GM12872 (cell line): Measurements from ENCODE around the gene DCAF4L1.

ENCODE experiments used
- TF ChIP-seq, protein P1 (sequence below): IDR thresholded peaks from 3 replicates; pipeline ENCODE4 v1.5.1; 2011; ENCODE audit warnings: low read depth, mild to moderate bottlenecking, low read length, moderate library complexity; ENCODE audit not compliant: insufficient read depth

The DCAF4L1 gene

DNA sequence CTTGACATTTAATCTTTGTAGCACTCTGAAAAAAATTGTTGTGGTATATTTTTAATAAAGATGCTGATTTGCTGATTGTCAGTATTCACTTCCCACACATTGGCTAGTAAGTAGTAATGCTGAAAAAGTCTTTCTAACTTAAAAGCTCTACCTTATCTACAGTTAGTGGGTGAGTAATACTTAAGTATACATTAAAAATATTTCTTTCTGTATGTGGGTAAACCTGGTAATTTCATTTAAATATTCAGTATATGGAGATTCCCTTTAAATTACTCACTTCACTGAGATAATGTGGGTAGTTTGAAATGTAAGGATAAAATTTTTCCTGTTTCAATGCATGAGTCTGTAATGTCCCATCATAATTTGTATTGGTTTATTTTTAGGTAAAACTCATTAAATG is 40.7 kb upstream of the DCAF4L1 start:
- TF ChIP-seq, protein P1, sequence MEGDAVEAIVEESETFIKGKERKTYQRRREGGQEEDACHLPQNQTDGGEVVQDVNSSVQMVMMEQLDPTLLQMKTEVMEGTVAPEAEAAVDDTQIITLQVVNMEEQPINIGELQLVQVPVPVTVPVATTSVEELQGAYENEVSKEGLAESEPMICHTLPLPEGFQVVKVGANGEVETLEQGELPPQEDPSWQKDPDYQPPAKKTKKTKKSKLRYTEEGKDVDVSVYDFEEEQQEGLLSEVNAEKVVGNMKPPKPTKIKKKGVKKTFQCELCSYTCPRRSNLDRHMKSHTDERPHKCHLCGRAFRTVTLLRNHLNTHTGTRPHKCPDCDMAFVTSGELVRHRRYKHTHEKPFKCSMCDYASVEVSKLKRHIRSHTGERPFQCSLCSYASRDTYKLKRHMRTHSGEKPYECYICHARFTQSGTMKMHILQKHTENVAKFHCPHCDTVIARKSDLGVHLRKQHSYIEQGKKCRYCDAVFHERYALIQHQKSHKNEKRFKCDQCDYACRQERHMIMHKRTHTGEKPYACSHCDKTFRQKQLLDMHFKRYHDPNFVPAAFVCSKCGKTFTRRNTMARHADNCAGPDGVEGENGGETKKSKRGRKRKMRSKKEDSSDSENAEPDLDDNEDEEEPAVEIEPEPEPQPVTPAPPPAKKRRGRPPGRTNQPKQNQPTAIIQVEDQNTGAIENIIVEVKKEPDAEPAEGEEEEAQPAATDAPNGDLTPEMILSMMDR, result no peak

DNA sequence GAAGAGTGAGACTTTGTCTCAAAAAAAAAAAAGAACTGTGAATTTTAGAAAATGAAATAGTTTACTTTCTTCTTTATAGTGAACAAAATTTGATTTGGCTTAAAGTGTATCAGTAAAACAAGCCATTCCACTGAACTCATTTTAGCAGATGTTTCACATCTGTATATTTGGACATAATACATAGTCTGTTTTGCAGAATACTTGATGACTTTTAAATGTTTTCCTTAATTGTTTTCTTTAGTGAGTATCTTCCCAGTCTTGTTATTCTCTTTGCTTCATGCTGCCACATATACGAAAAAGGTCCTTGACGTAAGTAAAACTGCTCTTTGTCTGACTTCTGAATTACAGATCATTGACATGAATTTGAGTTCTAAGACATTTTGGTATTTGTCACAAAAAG is 38.0 kb upstream of the DCAF4L1 start:
- TF ChIP-seq, protein P1, result no peak

DNA sequence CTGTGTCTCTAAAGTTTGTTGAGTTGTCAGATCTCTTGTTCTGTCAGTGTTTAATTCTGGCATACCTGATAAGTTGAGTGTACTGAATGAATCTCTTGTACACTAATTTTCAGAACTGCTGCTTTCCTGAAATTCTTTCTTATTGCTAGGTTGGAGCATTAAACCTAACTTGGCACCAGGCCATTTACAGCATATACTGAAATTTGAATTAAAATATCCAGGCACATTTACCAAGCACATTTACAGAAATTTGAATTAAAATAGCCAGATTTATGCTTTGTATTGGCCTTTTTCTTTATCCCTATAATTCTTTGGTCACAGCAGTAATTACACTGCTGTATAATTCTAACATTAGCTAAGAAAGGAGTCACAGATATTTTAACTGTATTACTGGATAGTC is 37.5 kb upstream of the DCAF4L1 start:
- TF ChIP-seq, protein P1, result no peak

DNA sequence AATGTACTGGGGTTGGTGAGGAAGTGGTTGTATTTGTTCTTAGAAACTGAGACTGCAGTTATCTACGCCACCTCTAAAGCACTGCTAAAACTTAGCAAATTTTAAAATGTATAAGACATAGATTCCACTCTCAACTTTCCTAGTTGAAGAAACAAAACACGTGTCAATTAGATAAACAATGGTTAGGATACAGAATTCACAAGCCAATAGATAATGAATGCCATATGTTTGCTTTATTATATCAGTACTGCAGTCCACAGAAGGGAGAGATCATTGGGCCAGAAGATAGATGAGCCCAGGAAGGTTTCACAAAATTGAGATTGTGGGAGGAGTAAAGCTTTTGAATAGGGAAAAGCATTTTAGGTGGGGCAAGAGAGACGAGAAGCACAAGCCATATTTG is 32.0 kb upstream of the DCAF4L1 start:
- TF ChIP-seq, protein P1, result no peak

DNA sequence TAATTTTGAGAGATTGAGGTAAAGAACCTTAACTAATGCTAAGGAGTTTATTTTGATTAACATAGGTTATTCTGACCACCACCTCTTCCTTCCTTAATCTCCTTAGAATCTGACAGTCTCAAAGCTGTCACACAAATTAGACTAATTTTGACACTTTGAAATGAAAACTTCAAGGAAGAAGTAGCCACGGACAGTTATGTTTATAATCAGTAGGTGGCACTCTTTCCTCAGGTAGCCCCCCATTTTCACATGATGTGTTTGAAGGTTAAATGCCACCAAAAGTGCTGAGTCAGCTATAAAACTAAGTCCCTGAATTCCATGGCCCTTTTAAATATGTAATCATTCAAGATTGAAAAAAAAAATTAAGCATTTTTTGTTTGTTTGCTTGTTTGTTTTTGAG is 23.9 kb upstream of the DCAF4L1 start:
- TF ChIP-seq, protein P1, result peak; percentile 61

DNA sequence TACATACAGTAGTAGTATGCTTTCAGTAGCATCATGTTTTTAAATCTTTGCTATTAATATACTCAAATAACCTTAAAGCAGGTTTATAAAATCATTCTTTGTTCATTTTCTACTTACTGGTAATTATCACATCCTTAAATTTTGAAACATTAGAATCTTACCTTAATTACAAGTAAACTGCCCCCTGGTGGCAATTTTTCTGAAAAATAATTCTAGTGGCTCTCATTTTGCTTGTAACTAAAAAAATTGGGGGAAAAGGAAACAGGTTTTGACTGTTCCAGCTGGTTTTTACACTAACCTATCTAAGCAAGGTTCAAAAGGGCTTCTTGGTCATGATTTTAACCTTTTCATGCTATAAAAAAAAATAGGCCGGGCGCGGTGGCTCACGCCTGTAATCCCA is 18.5 kb upstream of the DCAF4L1 start:
- TF ChIP-seq, protein P1, result peak; percentile 21; the same call in 1 of the 3 replicates

DNA sequence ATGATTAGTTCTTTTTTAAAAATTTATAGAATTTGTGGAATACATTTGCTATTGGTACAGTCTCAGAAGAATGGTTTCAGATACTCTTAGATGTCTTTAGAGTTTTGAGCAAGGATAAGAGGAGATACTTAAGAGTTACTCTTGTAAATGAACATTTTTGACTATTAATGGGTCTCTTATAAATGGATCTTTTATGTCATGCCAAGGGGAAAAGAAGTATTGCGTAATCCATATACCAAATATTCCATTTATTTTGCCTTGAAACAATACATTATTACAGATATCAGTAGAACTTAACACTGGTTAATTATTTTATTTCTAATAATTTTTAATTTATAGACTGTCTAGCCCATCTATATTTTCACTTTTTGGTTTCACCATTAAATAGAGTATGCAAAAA is 17.2 kb upstream of the DCAF4L1 start:
- TF ChIP-seq, protein P1, result no peak

DNA sequence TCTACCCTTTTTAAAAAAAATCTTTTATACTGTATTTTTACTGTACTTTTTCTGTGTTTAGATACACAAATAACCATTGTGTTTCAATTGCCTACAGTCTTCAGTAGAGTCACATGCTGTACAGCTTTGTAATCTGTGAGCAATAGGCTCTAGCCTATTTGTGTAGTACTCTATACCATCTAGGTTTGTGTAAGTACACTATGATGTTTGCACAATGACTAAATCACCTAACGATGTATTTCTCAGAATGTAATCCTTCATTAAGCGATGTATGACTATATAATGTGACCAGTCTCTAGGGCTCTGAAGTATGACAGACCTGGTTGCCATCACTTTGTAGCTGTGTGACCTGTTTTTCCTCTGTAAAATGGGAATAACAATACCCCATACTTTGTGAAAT is 14.2 kb upstream of the DCAF4L1 start:
- TF ChIP-seq, protein P1, result no peak
